ENCODE measurements around the gene ATF7.

GRCh38 chr12:53530920-53531319 lies 95.3 kb downstream of the ATF7 start:
- TF ChIP-seq ZFP30 (CRISPR knock-in tag; IDR thresholded peaks at IDR 0.05) (no peak), ARNTL (CRISPR knock-in tag; IDR thresholded peaks at IDR 0.05; ENCODE audit: borderline replicate concordance, low read depth) (no peak), RARB (CRISPR knock-in tag; IDR thresholded peaks at IDR 0.05) (no peak)
